Measurements from ENCODE around the gene KIF26A.

KIF26A gene

DNA sequence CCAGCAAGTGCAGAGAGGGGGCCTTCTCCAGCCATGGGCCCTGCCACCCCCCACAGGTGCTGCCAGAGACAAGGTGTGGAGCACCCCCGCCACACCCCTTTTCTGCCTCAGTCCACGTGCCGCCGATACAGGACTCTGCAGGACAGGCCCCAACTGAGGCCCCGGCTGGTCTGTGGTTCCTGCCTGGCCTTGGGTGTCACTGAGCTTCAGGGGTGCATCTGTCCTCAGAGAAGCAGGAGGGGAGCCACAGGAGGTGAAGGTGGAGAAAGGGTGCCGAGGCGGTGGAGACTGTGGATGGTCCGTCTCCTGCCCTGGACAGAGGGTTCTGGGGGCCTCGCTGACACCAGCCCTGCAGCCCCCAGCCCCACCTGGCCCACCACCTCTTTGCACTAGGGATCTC lies 63.1 kb downstream of the KIF26A start:
- no peak overlapping the region for H3K4me3 ChIP-seq (replicated peaks; ENCODE audit: low read depth, low read length)
- H3K27me3 ChIP-seq (replicated peaks; ENCODE audit: control insufficient read depth, insufficient read depth, low read length) = no peaks in the 10 kb centered on the region; the same call in 1 of the 2 replicates
- TF ChIP-seq, protein P1, sequence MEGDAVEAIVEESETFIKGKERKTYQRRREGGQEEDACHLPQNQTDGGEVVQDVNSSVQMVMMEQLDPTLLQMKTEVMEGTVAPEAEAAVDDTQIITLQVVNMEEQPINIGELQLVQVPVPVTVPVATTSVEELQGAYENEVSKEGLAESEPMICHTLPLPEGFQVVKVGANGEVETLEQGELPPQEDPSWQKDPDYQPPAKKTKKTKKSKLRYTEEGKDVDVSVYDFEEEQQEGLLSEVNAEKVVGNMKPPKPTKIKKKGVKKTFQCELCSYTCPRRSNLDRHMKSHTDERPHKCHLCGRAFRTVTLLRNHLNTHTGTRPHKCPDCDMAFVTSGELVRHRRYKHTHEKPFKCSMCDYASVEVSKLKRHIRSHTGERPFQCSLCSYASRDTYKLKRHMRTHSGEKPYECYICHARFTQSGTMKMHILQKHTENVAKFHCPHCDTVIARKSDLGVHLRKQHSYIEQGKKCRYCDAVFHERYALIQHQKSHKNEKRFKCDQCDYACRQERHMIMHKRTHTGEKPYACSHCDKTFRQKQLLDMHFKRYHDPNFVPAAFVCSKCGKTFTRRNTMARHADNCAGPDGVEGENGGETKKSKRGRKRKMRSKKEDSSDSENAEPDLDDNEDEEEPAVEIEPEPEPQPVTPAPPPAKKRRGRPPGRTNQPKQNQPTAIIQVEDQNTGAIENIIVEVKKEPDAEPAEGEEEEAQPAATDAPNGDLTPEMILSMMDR (IDR thresholded peaks at IDR 0.05; ENCODE audit: insufficient read depth, low read length, poor library complexity, severe bottlenecking) = no peak
- DNase-seq (ENCODE audit: extremely low read depth, insufficient read length) = no peak
- H3K36me3 ChIP-seq (ENCODE audit: control insufficient read depth, insufficient read depth, low read length) = no peaks in the 10 kb centered on the region

DNA sequence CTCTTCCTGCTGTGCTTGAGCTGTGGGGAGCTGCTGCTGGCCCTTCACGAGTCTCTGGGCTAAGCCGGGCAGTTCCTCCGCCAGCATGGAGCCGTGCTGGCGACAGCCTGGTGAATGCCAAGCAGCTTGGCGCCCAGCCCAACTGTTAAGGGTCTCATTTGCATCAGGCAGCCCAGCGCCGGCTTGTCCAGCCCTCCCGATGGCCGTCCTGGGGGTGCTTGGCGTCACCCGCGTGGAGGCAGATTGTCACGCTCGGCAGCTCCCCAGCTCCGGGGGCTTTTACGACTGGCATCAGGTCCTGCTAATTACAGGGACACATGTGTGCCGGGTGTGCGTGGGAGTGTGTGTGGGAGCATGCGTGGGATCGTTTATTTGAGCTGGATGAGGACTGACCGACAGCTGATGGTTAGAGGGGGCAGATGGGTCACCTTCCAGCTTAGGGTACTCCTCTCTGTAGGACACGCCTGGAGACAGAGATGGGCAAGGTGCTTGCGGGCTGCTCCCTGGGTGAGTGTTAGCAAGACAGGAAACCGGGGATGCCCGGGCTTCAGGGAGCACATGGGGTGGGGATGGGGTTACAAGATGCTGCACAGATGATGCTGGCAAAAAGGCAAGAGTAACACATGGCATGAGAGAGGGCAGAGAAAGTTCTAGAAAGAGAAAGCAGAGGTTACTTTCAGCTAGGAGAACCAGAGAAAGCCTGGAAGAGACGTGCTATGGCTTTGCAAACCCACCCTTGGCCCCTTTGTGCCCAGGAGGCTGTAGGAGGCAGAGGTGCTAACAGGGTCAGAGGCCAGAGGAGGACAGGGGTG lies 64.1 kb downstream of the KIF26A start:
- TF ChIP-seq, protein P1 (IDR thresholded peaks at IDR 0.05; ENCODE audit: insufficient read depth, low read length, poor library complexity, severe bottlenecking) = no peak
- Histone ChIP-seq H3K36me3 (ENCODE audit: control insufficient read depth, insufficient read depth, low read length) (no peaks in the 10 kb centered on the region), H3K4me3 (replicated peaks; ENCODE audit: low read depth, low read length) (no peak overlapping the region), H3K27me3 (replicated peaks; ENCODE audit: control insufficient read depth, insufficient read depth, low read length) (no peaks in the 10 kb centered on the region; the same call in 1 of the 2 replicates)
- DNase-seq (ENCODE audit: extremely low read depth, insufficient read length) = no peak

DNA sequence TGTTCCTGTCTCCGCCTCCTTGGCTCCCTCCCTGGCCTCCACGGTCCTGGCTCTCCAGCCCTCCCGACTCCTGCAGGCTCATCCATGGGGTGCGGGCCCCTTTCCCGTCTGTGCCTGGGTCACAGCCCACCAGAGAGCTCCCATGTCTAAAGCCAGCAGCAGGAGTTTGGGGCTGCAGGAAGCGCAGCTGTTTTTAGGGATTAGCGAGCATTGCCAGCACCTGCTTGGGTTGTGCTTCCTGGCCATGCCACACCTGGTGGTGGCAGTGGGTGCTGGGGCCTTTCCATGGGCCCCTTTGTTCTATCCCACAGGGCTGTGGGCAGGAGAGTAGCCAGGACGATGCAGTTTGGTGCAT lies 64.7 kb downstream of the KIF26A start:
- TF ChIP-seq, protein P1 (IDR thresholded peaks at IDR 0.05; ENCODE audit: insufficient read depth, low read length, poor library complexity, severe bottlenecking) = no peak
- no peaks in the 10 kb centered on the region for H3K36me3 ChIP-seq (ENCODE audit: control insufficient read depth, insufficient read depth, low read length)
- no peak overlapping the region for H3K4me3 ChIP-seq (replicated peaks; ENCODE audit: low read depth, low read length)
- H3K27me3 ChIP-seq (replicated peaks; ENCODE audit: control insufficient read depth, insufficient read depth, low read length) = no peaks in the 10 kb centered on the region; the same call in 1 of the 2 replicates
- DNase-seq (ENCODE audit: extremely low read depth, insufficient read length) = no peak

DNA sequence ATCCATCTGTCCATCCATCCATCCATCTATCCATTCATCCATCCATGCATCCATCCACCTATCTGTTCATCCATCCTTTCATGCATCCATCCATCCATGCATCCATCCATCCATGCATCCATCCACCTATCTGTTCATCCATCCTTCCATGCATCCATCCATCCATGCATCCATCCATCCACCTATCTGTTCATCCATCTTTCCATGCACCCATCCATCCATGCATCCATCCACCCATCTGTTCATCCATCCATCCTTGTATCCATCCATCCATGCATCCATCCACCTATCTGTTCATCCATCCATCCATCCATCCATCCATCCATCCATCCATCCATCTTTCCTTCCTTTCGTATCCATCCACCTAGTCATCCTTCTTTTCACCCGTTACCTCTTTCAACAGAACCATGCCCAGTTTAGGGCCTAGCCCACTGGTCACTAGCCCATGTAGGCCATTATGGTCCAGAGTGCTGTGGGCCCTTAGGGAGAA lies 66.3 kb downstream of the KIF26A start:
- Histone ChIP-seq H3K27me3 (replicated peaks; ENCODE audit: control insufficient read depth, insufficient read depth, low read length) (no peaks in the 10 kb centered on the region), H3K36me3 (ENCODE audit: control insufficient read depth, insufficient read depth, low read length) (no peaks in the 10 kb centered on the region), H3K4me3 (replicated peaks; ENCODE audit: low read depth, low read length) (no peak overlapping the region)
- DNase-seq (ENCODE audit: extremely low read depth, insufficient read length) = no peak
- TF ChIP-seq, protein P1 (IDR thresholded peaks at IDR 0.05; ENCODE audit: insufficient read depth, low read length, poor library complexity, severe bottlenecking) = no peak

DNA sequence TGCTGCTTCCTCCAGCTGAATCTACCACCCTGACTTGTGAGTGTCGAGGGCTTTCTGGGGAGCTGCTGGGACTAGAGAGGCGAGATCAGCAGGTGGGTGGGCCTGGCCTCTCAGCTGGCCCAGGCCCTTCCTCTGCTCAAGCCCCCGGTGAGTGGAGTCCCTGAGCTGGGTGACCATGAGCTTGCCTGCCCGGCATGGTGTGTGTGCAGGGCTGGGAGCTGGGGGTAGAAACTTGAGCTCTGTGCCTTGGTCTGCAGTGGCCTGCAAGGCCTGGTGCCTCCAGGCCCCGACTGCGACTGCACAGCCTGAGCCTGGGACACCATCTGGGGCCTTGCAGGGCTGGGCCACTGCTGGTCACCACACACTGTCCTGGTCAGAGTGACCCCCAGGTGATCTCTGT lies 67.4 kb downstream of the KIF26A start:
- H3K36me3 ChIP-seq (ENCODE audit: control insufficient read depth, insufficient read depth, low read length) = no peaks in the 10 kb centered on the region
- H3K27me3 ChIP-seq (replicated peaks; ENCODE audit: control insufficient read depth, insufficient read depth, low read length) = no peaks in the 10 kb centered on the region
- H3K4me3 ChIP-seq (replicated peaks; ENCODE audit: low read depth, low read length) = no peak overlapping the region
- TF ChIP-seq, protein P1 (IDR thresholded peaks at IDR 0.05; ENCODE audit: insufficient read depth, low read length, poor library complexity, severe bottlenecking) = no peak
- DNase-seq (ENCODE audit: extremely low read depth, insufficient read length) = no peak
